Liver (tissue), 9 donors: ENCODE results near the gene TMEM120B. TPM values are rescaled to one million over a fixed set of nuclear protein-coding genes. Genes with fewer than 3 reads are reported as not detected.

Source experiments
- DNase-seq: peaks from one replicate; pipeline ENCODE4 v3.0.0-alpha.2; 2017; ENCODE audit warnings: low spot score
- H3K27ac ChIP-seq, 2 donors: one replicate each; pipeline ENCODE4 v1.7.0; 2013; ENCODE audit warnings: inconsistent platforms in 2 of 2, low read length in 2 of 2, control low read depth in 1 of 2, low read depth in 1 of 2, mild to moderate bottlenecking in 1 of 2
- H3K27me3 ChIP-seq, 4 donors: one replicate each; pipeline versions ENCODE4 v1.6.1 to v1.7.0; 2013; ENCODE audit warnings: low read length in 3 of 4, inconsistent platforms in 1 of 4, mild to moderate bottlenecking in 1 of 4, moderate library complexity in 1 of 4; ENCODE audit not compliant: control insufficient read depth in 4 of 4, insufficient read depth in 4 of 4
- H3K36me3 ChIP-seq, 4 donors: one replicate each; pipeline versions ENCODE4 v1.6.1 to v1.7.0; 2013; ENCODE audit warnings: low read length in 3 of 4, mild to moderate bottlenecking in 3 of 4, low read depth in 1 of 4, moderate library complexity in 1 of 4; ENCODE audit not compliant: control insufficient read depth in 4 of 4, insufficient read depth in 3 of 4
- H3K4me1 ChIP-seq, 4 donors: one replicate each; pipeline versions ENCODE4 v1.6.1 to v1.7.0; 2013; ENCODE audit warnings: low read length in 3 of 4, mild to moderate bottlenecking in 3 of 4, moderate library complexity in 1 of 4; ENCODE audit not compliant: control insufficient read depth in 4 of 4, insufficient read depth in 4 of 4
- H3K4me3 ChIP-seq, 3 donors: one replicate each; pipeline versions ENCODE4 v1.6.1 to v1.7.0; 2013; ENCODE audit warnings: low read length in 3 of 3, control low read depth in 1 of 3, low read depth in 1 of 3, mild to moderate bottlenecking in 1 of 3
- H3K9ac ChIP-seq, 2 donors: one replicate each; pipeline ENCODE4 v1.7.0; 2013; ENCODE audit warnings: low read length in 2 of 2, mild to moderate bottlenecking in 2 of 2, moderate library complexity in 2 of 2, control low read depth in 1 of 2, low read depth in 1 of 2
- H3K9me3 ChIP-seq, 4 donors: one replicate each; pipeline versions ENCODE4 v1.6.1 to v1.7.0; 2013; ENCODE audit warnings: low read length in 3 of 4; ENCODE audit not compliant: control insufficient read depth in 4 of 4
- EGR1 ChIP-seq, 2 donors: IDR thresholded peaks; 2 replicates each; pipeline ENCODE4 v1.6.1; 2016 to 2018; ENCODE audit warnings: antibody characterized with exemption in 2 of 2, low read depth in 2 of 2
- FOXA1 ChIP-seq: IDR thresholded peaks from 2 replicates; pipeline ENCODE4 v1.6.1; 2016; ENCODE audit warnings: antibody characterized with exemption
- FOXA2 ChIP-seq: IDR thresholded peaks from 2 replicates; pipeline ENCODE4 v1.6.1; 2016; ENCODE audit warnings: antibody characterized with exemption
- MAX ChIP-seq: IDR thresholded peaks from 2 replicates; pipeline ENCODE4 v1.6.1; 2016; ENCODE audit warnings: antibody characterized with exemption
- RAD21 ChIP-seq, 2 donors: IDR thresholded peaks; 2 replicates each; pipeline ENCODE4 v1.6.1; 2016; ENCODE audit warnings: antibody characterized with exemption in 2 of 2, mild to moderate bottlenecking in 2 of 2
- RXRA ChIP-seq, 2 donors: IDR thresholded peaks; 2 replicates each; pipeline ENCODE4 v1.6.1; 2017 to 2018; ENCODE audit warnings: antibody characterized with exemption in 2 of 2, mild to moderate bottlenecking in 1 of 2
- TAF1 ChIP-seq: conservative IDR thresholded peaks from 2 replicates; pipeline ENCODE4 v1.6.1; 2016; ENCODE audit warnings: antibody characterized with exemption, mild to moderate bottlenecking
- WGBS: extraction: QIAGEN DNeasy Blood & Tissue Kit; methylation state at CpG from one replicate; pipeline ENCODE4 v1.1.7; 2013; 5-methylcytosine and 5-hydroxymethylcytosine counted together
- polyA plus RNA-seq, 2 donors: library from polyadenylated mRNA; stranded (reverse) in 1 of 2; unstranded in 1 of 2; fragments of 200-250 nt in 1 of 2; fragments of >200 nt in 1 of 2; fragmentation: Nextera tagmentation in 1 of 2; extraction: Ambion mirVana in 1 of 2; gene quantifications; one replicate each; pipeline versions ENCODE4 v1.2.1 to v1.2.3, GENCODE V29; 2013 to 2015
- total RNA-seq, 2 donors: library from RNA; depleted of rRNA; stranded (reverse); fragments of >200 nt; gene quantifications; one replicate each; pipeline ENCODE4 v1.2.3, GENCODE V29; 2014
- TF ChIP-seq, protein P1 (sequence below): IDR thresholded peaks from 2 replicates; pipeline ENCODE4 v1.6.1; 2016; ENCODE audit warnings: antibody characterized with exemption, mild to moderate bottlenecking
- TF ChIP-seq, protein P2 (sequence below): IDR thresholded peaks from 2 replicates; pipeline ENCODE4 v1.6.1; 2016; ENCODE audit warnings: antibody characterized with exemption
- donor health status: healthy.
- donor health status: healthy.
- donor health status: healthy.
- donor health status: healthy.
- donor health status: healthy.

The TMEM120B gene
- total and polyA plus RNA-seq, 4 donors: 1.6 to 9.2 (median 3.4) TPM

GRCh38 chr12:121788176-121788818 is 75.7 kb downstream of the TMEM120B start:
- no peak overlapping the region for H3K4me3 ChIP-seq
- H3K4me1 ChIP-seq: peaks cover 5 to 20% (median 7%) of the 10 kb centered on the region in 4 donors
- no peak overlapping the region for H3K9ac ChIP-seq
- H3K27ac ChIP-seq: peak overlapping the region in 1 of 2 donors; percentile 14
- H3K36me3 ChIP-seq: no peaks in the 10 kb centered on the region
- no peak for TF ChIP-seq RAD21 (IDR thresholded peaks at IDR 0.05)
- no peak for TF ChIP-seq TAF1
- TF ChIP-seq FOXA1: no peak
- TF ChIP-seq, protein P1, sequence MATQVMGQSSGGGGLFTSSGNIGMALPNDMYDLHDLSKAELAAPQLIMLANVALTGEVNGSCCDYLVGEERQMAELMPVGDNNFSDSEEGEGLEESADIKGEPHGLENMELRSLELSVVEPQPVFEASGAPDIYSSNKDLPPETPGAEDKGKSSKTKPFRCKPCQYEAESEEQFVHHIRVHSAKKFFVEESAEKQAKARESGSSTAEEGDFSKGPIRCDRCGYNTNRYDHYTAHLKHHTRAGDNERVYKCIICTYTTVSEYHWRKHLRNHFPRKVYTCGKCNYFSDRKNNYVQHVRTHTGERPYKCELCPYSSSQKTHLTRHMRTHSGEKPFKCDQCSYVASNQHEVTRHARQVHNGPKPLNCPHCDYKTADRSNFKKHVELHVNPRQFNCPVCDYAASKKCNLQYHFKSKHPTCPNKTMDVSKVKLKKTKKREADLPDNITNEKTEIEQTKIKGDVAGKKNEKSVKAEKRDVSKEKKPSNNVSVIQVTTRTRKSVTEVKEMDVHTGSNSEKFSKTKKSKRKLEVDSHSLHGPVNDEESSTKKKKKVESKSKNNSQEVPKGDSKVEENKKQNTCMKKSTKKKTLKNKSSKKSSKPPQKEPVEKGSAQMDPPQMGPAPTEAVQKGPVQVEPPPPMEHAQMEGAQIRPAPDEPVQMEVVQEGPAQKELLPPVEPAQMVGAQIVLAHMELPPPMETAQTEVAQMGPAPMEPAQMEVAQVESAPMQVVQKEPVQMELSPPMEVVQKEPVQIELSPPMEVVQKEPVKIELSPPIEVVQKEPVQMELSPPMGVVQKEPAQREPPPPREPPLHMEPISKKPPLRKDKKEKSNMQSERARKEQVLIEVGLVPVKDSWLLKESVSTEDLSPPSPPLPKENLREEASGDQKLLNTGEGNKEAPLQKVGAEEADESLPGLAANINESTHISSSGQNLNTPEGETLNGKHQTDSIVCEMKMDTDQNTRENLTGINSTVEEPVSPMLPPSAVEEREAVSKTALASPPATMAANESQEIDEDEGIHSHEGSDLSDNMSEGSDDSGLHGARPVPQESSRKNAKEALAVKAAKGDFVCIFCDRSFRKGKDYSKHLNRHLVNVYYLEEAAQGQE: no peak
- TF ChIP-seq, protein P2, sequence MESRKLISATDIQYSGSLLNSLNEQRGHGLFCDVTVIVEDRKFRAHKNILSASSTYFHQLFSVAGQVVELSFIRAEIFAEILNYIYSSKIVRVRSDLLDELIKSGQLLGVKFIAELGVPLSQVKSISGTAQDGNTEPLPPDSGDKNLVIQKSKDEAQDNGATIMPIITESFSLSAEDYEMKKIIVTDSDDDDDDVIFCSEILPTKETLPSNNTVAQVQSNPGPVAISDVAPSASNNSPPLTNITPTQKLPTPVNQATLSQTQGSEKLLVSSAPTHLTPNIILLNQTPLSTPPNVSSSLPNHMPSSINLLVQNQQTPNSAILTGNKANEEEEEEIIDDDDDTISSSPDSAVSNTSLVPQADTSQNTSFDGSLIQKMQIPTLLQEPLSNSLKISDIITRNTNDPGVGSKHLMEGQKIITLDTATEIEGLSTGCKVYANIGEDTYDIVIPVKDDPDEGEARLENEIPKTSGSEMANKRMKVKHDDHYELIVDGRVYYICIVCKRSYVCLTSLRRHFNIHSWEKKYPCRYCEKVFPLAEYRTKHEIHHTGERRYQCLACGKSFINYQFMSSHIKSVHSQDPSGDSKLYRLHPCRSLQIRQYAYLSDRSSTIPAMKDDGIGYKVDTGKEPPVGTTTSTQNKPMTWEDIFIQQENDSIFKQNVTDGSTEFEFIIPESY: no peak
- no peak for TF ChIP-seq EGR1 (IDR thresholded peaks at IDR 0.05; ENCODE audit: low read depth in 2 of 2)
- no peak for TF ChIP-seq MAX
- no peak for TF ChIP-seq FOXA2
- DNase-seq: no peak
- no peaks in the 10 kb centered on the region for H3K9me3 ChIP-seq
- H3K27me3 ChIP-seq: no peaks in the 10 kb centered on the region
- WGBS: 87% methylated on average over 7 of the region's 7 CpGs

DNA sequence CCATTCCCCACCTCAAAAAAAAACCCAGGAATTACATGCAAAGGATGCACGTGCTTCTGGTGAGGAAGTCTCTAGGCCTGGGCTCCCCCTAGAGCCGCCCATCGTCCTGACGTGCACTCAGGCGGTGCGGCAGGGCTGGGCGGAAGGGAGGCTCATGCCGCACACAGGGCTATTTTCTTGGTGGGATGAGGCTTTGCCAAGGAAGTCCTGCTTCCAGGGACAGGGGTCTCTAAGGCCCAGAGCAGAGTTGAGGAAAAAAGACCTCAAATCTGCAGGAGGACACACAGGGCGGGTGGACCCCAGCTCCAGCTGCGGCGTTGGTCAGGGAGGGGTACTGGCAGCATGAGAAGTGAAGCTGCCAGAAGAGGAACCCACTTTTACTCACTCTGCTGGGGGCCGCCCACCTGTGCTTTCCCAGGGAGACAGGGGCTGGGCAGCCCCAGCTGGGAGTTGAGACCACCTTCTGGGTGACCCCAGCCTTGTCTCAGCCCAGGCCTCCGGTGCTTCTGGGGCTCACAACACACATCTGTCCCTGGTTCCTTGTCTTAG is 76.8 kb downstream of the TMEM120B start:
- Histone ChIP-seq H3K4me1 (peaks cover 10 to 29% (median 13%) of the 10 kb centered on the region in 4 donors), H3K27ac (peak overlapping the region; percentile 79 to 85), H3K27me3 (no peaks in the 10 kb centered on the region), H3K4me3 (no peak overlapping the region), H3K36me3 (no peaks in the 10 kb centered on the region), H3K9ac (peak overlapping the region in 1 of 2 donors; percentile 14), H3K9me3 (no peaks in the 10 kb centered on the region)
- DNase-seq: no peak
- 75% methylated on average over 13 of the region's 13 CpGs for WGBS
- TF ChIP-seq RXRA (IDR thresholded peaks at IDR 0.05): no peak
- peak; percentile 31 for TF ChIP-seq MAX
